ENCODE data around the gene DHRS11.

- TF ChIP-seq ARNTL (CRISPR knock-in tag; IDR thresholded peaks at IDR 0.05; ENCODE audit: borderline replicate concordance, low read depth) (no peak), SNAI2 (CRISPR knock-in tag; IDR thresholded peaks at IDR 0.05) (no peak), CSRNP3 (CRISPR knock-in tag; IDR thresholded peaks at IDR 0.05) (no peak), PATZ1 (CRISPR knock-in tag; IDR thresholded peaks at IDR 0.05; ENCODE audit: borderline replicate concordance) (no peak), CREB5 (CRISPR knock-in tag; IDR thresholded peaks at IDR 0.05; ENCODE audit: low read depth) (no peak), ZFP30 (CRISPR knock-in tag; IDR thresholded peaks at IDR 0.05) (no peak), ZC3H10 (CRISPR knock-in tag; IDR thresholded peaks at IDR 0.05) (no peak), ESRRG (CRISPR knock-in tag; IDR thresholded peaks at IDR 0.05) (no peak), ISL1 (CRISPR knock-in tag; IDR thresholded peaks at IDR 0.05) (no peak), GLIS3 (CRISPR knock-in tag; IDR thresholded peaks at IDR 0.05) (no peak)
Measured at GRCh38 chr17:36599546-36600250, 8.0 kb downstream of the DHRS11 start.
